HepG2 (cell line): ENCODE measurements around the gene CIITA. TPM values are rescaled to one million over a fixed set of nuclear protein-coding genes. Genes with fewer than 3 reads are reported as not detected.

Experiments used
- AGO2 ChIP-seq: fragments of 200-400 bp; formaldehyde crosslinking; optimal IDR thresholded peaks from 2 replicates; pipeline ENCODE3; 2017; ENCODE audit warnings: mild to moderate bottlenecking, low read depth, low read length, moderate library complexity
- CCDC6 ChIP-seq: sonication (generic); formaldehyde crosslinking; IDR thresholded peaks from 2 replicates; pipeline ENCODE4 v1.8.1; 2022; ENCODE audit warnings: mild to moderate bottlenecking, missing genetic modification reagents, moderate library complexity
- HMG20B ChIP-seq: conservative IDR thresholded peaks from 2 replicates; pipeline ENCODE4 v1.6.1; 2016; ENCODE audit warnings: missing genetic modification reagents, missing compliant biosample characterization
- HNRNPUL1 ChIP-seq: fragments of 200-400 bp; formaldehyde crosslinking; IDR thresholded peaks from 2 replicates; pipeline ENCODE4 v1.6.1; 2017; ENCODE audit warnings: low read depth, mild to moderate bottlenecking, low read length, moderate library complexity
- JUNB ChIP-seq: sonication (generic); formaldehyde crosslinking; IDR thresholded peaks from 2 replicates; pipeline ENCODE4 v1.8.0; 2022; ENCODE audit warnings: missing genetic modification reagents, mild to moderate bottlenecking, borderline replicate concordance
- KDM1A ChIP-seq: IDR thresholded peaks from 2 replicates; pipeline ENCODE4 v1.6.1; 2016; ENCODE audit warnings: missing compliant biosample characterization
- NFIB ChIP-seq: sonication (generic); formaldehyde crosslinking; IDR thresholded peaks from 2 replicates; pipeline ENCODE4 v1.9.0; 2021; ENCODE audit warnings: missing genetic modification reagents, mild to moderate bottlenecking, borderline replicate concordance
- REL ChIP-seq: sonication (generic); formaldehyde crosslinking; conservative IDR thresholded peaks from 2 replicates; pipeline ENCODE4 v1.8.0; 2022; ENCODE audit warnings: mild to moderate bottlenecking, missing genetic modification reagents, moderate library complexity
- TCF12 ChIP-seq, 2 experiments: fragments of 450-650 bp in 1 of 2; sonication (generic) in 1 of 2; formaldehyde crosslinking in 1 of 2; IDR thresholded peaks; 2 replicates each; pipeline versions ENCODE4 v1.6.1 to v1.8.0; 2017 to 2022; ENCODE audit warnings: antibody characterized with exemption in 1 of 2, mild to moderate bottlenecking in 1 of 2, missing genetic modification reagents in 1 of 2, moderate library complexity in 1 of 2
- ZBTB2 ChIP-seq: sonication (generic); formaldehyde crosslinking; IDR thresholded peaks from 2 replicates; pipeline ENCODE4 v1.8.0; 2022; ENCODE audit warnings: low read depth, missing genetic modification reagents
- ZBTB49 ChIP-seq: sonication (generic); formaldehyde crosslinking; IDR thresholded peaks from 2 replicates; pipeline ENCODE4 v1.4.0; 2020; ENCODE audit warnings: missing genetic modification reagents, borderline replicate concordance
- ZNF335 ChIP-seq: sonication (generic); formaldehyde crosslinking; IDR thresholded peaks from 2 replicates; pipeline ENCODE4 v1.4.0; 2020; ENCODE audit warnings: missing genetic modification reagents
- ZNF672 ChIP-seq: sonication (generic); formaldehyde crosslinking; IDR thresholded peaks from 2 replicates; pipeline ENCODE4 v1.8.1; 2022; ENCODE audit warnings: missing genetic modification reagents
- ZNF775 ChIP-seq: sonication (generic); formaldehyde crosslinking; IDR thresholded peaks from 2 replicates; pipeline ENCODE4 v1.4.0; 2020; ENCODE audit warnings: missing genetic modification reagents, mild to moderate bottlenecking, moderate library complexity, borderline replicate concordance
- ZNF816 ChIP-seq: sonication (generic); formaldehyde crosslinking; IDR thresholded peaks from 2 replicates; pipeline ENCODE4 v1.8.0; 2022; ENCODE audit warnings: missing genetic modification reagents, mild to moderate bottlenecking, borderline replicate concordance
- ZNF850 ChIP-seq: sonication (generic); formaldehyde crosslinking; conservative IDR thresholded peaks from 2 replicates; pipeline ENCODE4 v1.9.0; 2021; ENCODE audit warnings: mild to moderate bottlenecking, missing genetic modification reagents
- polyA plus RNA-seq, 8 experiments: library from polyadenylated mRNA; depleted of rRNA in 3 of 8; stranded (reverse) in 7 of 8; unstranded in 1 of 8; fragments of >200 nt; fragmentation: Illumina TruSeq in 4 of 8; extraction: Trizol in 4 of 8; gene quantifications; 2 replicates each; pipeline versions ENCODE4 v1.2.1 to v1.2.3, GENCODE V29; 2011 to 2016; ENCODE audit warnings: low read depth in 4 of 8, missing spikeins in 1 of 8, mixed read lengths in 1 of 8; ENCODE audit not compliant: insufficient read depth in 1 of 8
- total RNA-seq, 5 experiments: library from RNA; depleted of rRNA; stranded (reverse); fragments of >200 nt; fragmentation: Illumina TruSeq; extraction: Trizol; gene quantifications; 2 replicates each; pipeline ENCODE4 v1.2.3, GENCODE V29; 2016; ENCODE audit warnings: low read depth in 1 of 5
- TF ChIP-seq, protein P1 (sequence below): sonication (generic); formaldehyde crosslinking; IDR thresholded peaks from 2 replicates; pipeline ENCODE4 v1.4.0; 2020; ENCODE audit warnings: missing genetic modification reagents

Gene CIITA
- total and polyA plus RNA-seq, 2 of the 13 experiments (the other 11 are each of a cell fraction or from before 2014, with no cell fraction given): 0.08 to 0.09 TPM

DNA sequence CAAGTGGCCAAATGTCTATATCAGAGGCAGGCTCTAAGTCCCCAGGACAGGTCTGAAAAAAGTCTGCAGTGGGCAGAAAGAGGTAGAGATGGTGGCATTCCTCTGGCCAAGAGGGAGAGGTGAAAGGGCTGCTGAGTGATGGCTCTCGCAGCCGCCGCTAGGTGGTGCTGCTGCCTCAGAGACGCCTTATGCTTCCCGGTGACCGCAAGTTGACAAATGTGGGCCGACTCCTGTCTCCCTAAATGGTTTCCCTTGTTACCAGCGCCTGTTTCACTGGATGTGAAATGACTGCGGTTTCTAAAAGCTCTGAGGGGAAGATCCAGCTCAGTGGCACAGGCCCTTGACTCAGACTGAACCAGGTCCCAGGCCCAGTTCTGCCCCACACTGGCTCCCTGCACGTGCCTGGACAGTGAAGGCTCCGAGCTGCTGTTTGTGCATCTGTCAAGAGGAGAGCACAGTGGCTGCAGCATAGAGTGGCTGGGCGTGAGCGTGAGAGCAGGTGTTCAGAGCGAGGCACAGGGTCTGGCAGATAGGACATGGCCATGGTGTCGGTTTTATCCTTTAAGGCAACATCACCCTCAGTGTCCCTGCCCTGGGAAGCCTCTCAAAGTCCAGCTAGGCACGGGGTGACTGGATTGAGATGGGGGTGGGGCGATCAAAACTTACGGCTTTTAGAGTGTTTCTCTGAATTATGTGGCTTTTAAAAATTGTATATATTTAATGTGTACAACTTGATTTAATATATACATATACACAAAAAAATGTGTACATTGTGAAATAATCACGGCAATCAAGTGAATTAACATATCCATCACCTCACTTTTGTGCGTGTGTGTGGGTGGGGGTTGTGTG, 87.3 kb downstream of the CIITA start (continued):
- TF ChIP-seq TCF12 (IDR thresholded peaks at IDR 0.05) (no peak), TCF12 (CRISPR knock-in tag; IDR thresholded peaks at IDR 0.05) (no peak), ZBTB49 (CRISPR knock-in tag) (no peak), CCDC6 (no peak), AGO2 (no peak), JUNB (no peak), ZNF672 (CRISPR knock-in tag) (no peak), NFIB (CRISPR knock-in tag) (no peak), REL (CRISPR knock-in tag) (no peak), HNRNPUL1 (no peak), HMG20B (CRISPR knock-in tag) (no peak), ZNF775 (no peak), ZBTB2 (CRISPR knock-in tag) (no peak), KDM1A (CRISPR knock-in tag) (no peak), ZNF816 (CRISPR knock-in tag) (no peak), ZNF850 (CRISPR knock-in tag) (no peak), ZNF335 (CRISPR knock-in tag) (peak; percentile 50; the same call in 1 of the 2 replicates)
- TF ChIP-seq, protein P1, sequence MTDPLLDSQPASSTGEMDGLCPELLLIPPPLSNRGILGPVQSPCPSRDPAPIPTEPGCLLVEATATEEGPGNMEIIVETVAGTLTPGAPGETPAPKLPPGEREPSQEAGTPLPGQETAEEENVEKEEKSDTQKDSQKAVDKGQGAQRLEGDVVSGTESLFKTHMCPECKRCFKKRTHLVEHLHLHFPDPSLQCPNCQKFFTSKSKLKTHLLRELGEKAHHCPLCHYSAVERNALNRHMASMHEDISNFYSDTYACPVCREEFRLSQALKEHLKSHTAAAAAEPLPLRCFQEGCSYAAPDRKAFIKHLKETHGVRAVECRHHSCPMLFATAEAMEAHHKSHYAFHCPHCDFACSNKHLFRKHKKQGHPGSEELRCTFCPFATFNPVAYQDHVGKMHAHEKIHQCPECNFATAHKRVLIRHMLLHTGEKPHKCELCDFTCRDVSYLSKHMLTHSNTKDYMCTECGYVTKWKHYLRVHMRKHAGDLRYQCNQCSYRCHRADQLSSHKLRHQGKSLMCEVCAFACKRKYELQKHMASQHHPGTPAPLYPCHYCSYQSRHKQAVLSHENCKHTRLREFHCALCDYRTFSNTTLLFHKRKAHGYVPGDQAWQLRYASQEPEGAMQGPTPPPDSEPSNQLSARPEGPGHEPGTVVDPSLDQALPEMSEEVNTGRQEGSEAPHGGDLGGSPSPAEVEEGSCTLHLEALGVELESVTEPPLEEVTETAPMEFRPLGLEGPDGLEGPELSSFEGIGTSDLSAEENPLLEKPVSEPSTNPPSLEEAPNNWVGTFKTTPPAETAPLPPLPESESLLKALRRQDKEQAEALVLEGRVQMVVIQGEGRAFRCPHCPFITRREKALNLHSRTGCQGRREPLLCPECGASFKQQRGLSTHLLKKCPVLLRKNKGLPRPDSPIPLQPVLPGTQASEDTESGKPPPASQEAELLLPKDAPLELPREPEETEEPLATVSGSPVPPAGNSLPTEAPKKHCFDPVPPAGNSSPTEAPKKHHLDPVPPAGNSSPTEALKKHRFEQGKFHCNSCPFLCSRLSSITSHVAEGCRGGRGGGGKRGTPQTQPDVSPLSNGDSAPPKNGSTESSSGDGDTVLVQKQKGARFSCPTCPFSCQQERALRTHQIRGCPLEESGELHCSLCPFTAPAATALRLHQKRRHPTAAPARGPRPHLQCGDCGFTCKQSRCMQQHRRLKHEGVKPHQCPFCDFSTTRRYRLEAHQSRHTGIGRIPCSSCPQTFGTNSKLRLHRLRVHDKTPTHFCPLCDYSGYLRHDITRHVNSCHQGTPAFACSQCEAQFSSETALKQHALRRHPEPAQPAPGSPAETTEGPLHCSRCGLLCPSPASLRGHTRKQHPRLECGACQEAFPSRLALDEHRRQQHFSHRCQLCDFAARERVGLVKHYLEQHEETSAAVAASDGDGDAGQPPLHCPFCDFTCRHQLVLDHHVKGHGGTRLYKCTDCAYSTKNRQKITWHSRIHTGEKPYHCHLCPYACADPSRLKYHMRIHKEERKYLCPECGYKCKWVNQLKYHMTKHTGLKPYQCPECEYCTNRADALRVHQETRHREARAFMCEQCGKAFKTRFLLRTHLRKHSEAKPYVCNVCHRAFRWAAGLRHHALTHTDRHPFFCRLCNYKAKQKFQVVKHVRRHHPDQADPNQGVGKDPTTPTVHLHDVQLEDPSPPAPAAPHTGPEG (CRISPR knock-in tag): no peak
